Spleen (tissue), 11 donors: ENCODE data around the gene RUBCNL. TPM values are rescaled to one million over a fixed set of nuclear protein-coding genes. Genes with fewer than 3 reads are reported as not detected.

Experiments
- DNase-seq: peaks from one replicate; pipeline ENCODE4 v3.0.0-alpha.2; 2020
- H3K27ac ChIP-seq, 8 donors: fragments of 200-600 bp; sonication (generic) in 7 of 8; 1 replicate in 4 of 8; 2 replicates in 4 of 8; pipeline versions ENCODE4 v1.5.0 to v1.8.0; 2016 to 2021; ENCODE audit warnings: inconsistent platforms in 4 of 8, mild to moderate bottlenecking in 4 of 8, moderate library complexity in 1 of 8
- H3K27me3 ChIP-seq, 7 donors: fragments of 200-600 bp; sonication (generic) in 6 of 7; replicated peaks in 1 of 7; 1 replicate in 4 of 7; 2 replicates in 3 of 7; pipeline versions ENCODE4 v1.5.0 to v1.8.0; 2016 to 2021; ENCODE audit warnings: inconsistent platforms in 3 of 7, mild to moderate bottlenecking in 1 of 7
- H3K36me3 ChIP-seq, 6 donors: fragments of 200-600 bp; sonication (generic) in 5 of 6; 1 replicate in 4 of 6; 2 replicates in 2 of 6; pipeline versions ENCODE4 v1.5.0 to v1.8.0; 2016 to 2021; ENCODE audit warnings: inconsistent platforms in 2 of 6
- H3K4me1 ChIP-seq, 6 donors: fragments of 200-600 bp; sonication (generic) in 5 of 6; 1 replicate in 3 of 6; 2 replicates in 3 of 6; pipeline versions ENCODE4 v1.5.0 to v1.8.0; 2016 to 2021; ENCODE audit warnings: inconsistent platforms in 3 of 6
- H3K4me3 ChIP-seq, 8 donors: fragments of 200-600 bp; sonication (generic) in 7 of 8; 1 replicate in 4 of 8; 2 replicates in 4 of 8; pipeline versions ENCODE4 v1.5.0 to v1.8.0; 2016 to 2021; ENCODE audit warnings: inconsistent platforms in 4 of 8, mild to moderate bottlenecking in 4 of 8, moderate library complexity in 2 of 8
- H3K9me3 ChIP-seq, 8 donors: fragments of 200-600 bp; sonication (generic) in 7 of 8; 1 replicate in 4 of 8; 2 replicates in 4 of 8; pipeline versions ENCODE4 v1.5.0 to v1.8.0; 2016 to 2021; ENCODE audit warnings: inconsistent platforms in 4 of 8
- CTCF ChIP-seq, 11 experiments: fragments of 200-600 bp in 7 of 11; fragments of 450-650 bp in 4 of 11; sonication (generic) in 4 of 11; IDR thresholded peaks in 8 of 11; conservative IDR thresholded peaks in 3 of 11; 1 replicate in 7 of 11; 2 replicates in 4 of 11; pipeline versions ENCODE4 v1.4.0 to v1.8.0; 2016 to 2021; ENCODE audit warnings: antibody characterized with exemption in 11 of 11, inconsistent platforms in 4 of 11, mild to moderate bottlenecking in 1 of 11
- POLR2A ChIP-seq, 3 donors: fragments of 450-650 bp; IDR thresholded peaks; one replicate each; pipeline ENCODE4 v1.5.1; 2017; ENCODE audit warnings: antibody characterized with exemption in 3 of 3, mild to moderate bottlenecking in 1 of 3
- POLR2AphosphoS5 ChIP-seq, 3 donors: sonication (generic); formaldehyde crosslinking; IDR thresholded peaks; one replicate each; pipeline ENCODE4 v1.5.1; 2017; ENCODE audit warnings: antibody characterized with exemption in 3 of 3
- WGBS, 5 donors: extraction: QIAGEN DNeasy Blood & Tissue Kit in 3 of 5; methylation state at CpG; one replicate each; pipeline versions ENCODE4 v1.1.5 to v1.1.7; 2013 to 2018; 5-methylcytosine and 5-hydroxymethylcytosine counted together
- intact Hi-C: fragments of 100-400 bp; cut with DNase I; formaldehyde crosslinking; loops from one replicate; pipeline ENCODE4 v1.15.0; 2023; ENCODE audit warnings: low total_unique reads
- polyA plus RNA-seq, 3 donors: library from polyadenylated mRNA; stranded (reverse); fragments of 200-250 nt; gene quantifications; one replicate each; pipeline ENCODE4 v1.2.1, GENCODE V29; 2013
- total RNA-seq, 7 donors: library from RNA; depleted of rRNA in 3 of 7; stranded (reverse); fragments of >200 nt in 3 of 7; fragmentation: NEBNext Ultra II Directional in 4 of 7; extraction: Animal tissue kit (Norgen Biotek cat#: 25700) in 4 of 7; gene quantifications; one replicate each; pipeline versions ENCODE4 v1.1.0 to v1.2.1, GENCODE V29; 2016 to 2021
- donor health status: healthy with polysubstance abuse.
- donor health status: DM: no; HTN: no; CAD: no; lungs with moderate emphysema.
- donor health status: DM: no; HTN: no; CAD: no.
- donor health status: Bipolar disorder and iron deficiency.
- donor health status: healthy.
- donor health status: DM: no; HTN: no; CAD: no.
- donor health status: DM: yes; HTN: yes; CAD: no.

The RUBCNL gene
- total and polyA plus RNA-seq, 10 donors: 28.9 to 77.2 (median 48.4) TPM

- H3K27me3 ChIP-seq: no peaks in the 10 kb centered on the region
- WGBS, 5 donors: 51 to 67% (median 64%) methylated on average over 9 of the region's 9 CpGs
These were observed 32.6 kb downstream of the RUBCNL start for GRCh38 chr13:46354156-46355087.

GRCh38 chr13:46352805-46353204 lies 34.2 kb downstream of the RUBCNL start:
- Histone ChIP-seq H3K4me3 (no peak overlapping the region), H3K9me3 (no peaks in the 10 kb centered on the region), H3K4me1 (peaks cover 0 to 32% (median 0%) of the 10 kb centered on the region in 6 donors), H3K36me3 (peaks cover 0 to 99% (median 23%) of the 10 kb centered on the region in 6 donors), H3K27me3 (no peaks in the 10 kb centered on the region), H3K27ac (peak overlapping the region in 6 of 8 donors; percentile 29 to 74 (median 73))
- intact Hi-C loops: no loop called here
- TF ChIP-seq CTCF (IDR thresholded peaks at IDR 0.05 in 8 of 11, conservative IDR thresholded peaks at IDR 0.05 in 3 of 11) (no peak), POLR2AphosphoS5 (IDR thresholded peaks at IDR 0.05) (peak in 1 of 3 donors; percentile 59)
- WGBS, 5 donors: 64 to 89% (median 78%) methylated on average over 8 of the region's 8 CpGs
- DNase-seq: no peak

More at GRCh38 chr13:46354156-46355087, 32.6 kb downstream of the RUBCNL start:
- TF ChIP-seq POLR2A (IDR thresholded peaks at IDR 0.05) (no peak), POLR2AphosphoS5 (IDR thresholded peaks at IDR 0.05) (peak in 1 of 3 donors; percentile 3)
- H3K4me1 ChIP-seq: peaks cover 0 to 32% (median 0%) of the 10 kb centered on the region in 6 donors
- H3K27ac ChIP-seq: peak overlapping the region in 6 of 8 donors; percentile 18 to 74 (median 72)
- no peak overlapping the region for H3K4me3 ChIP-seq
- intact Hi-C loops: no loop called here
- H3K9me3 ChIP-seq: no peaks in the 10 kb centered on the region
- H3K36me3 ChIP-seq: peaks cover 0 to 99% (median 19%) of the 10 kb centered on the region in 6 donors
- no peak for DNase-seq

- Histone ChIP-seq H3K4me1 (peaks cover 0 to 27% (median 0%) of the 10 kb centered on the region in 6 donors), H3K9me3 (no peaks in the 10 kb centered on the region), H3K27ac (no peak overlapping the region), H3K27me3 (no peaks in the 10 kb centered on the region), H3K36me3 (peaks cover 0 to 99% (median 24%) of the 10 kb centered on the region in 6 donors), H3K4me3 (no peak overlapping the region)
- TF ChIP-seq CTCF (IDR thresholded peaks at IDR 0.05 in 8 of 11, conservative IDR thresholded peaks at IDR 0.05 in 3 of 11) (no peak), POLR2AphosphoS5 (IDR thresholded peaks at IDR 0.05) (no peak), POLR2A (IDR thresholded peaks at IDR 0.05) (no peak)
- intact Hi-C loops: no loop called here
- DNase-seq: no peak
- WGBS, 5 donors: 85 to 97% (median 93%) methylated on average over 11 of the region's 11 CpGs
These were observed 37.0 kb downstream of the RUBCNL start for GRCh38 chr13:46350003-46350402.

- WGBS, 5 donors: 85 to 100% (median 93%) methylated on average over 1 of the region's 1 CpG
- no peak overlapping the region for H3K4me3 ChIP-seq
- TF ChIP-seq POLR2A (IDR thresholded peaks at IDR 0.05) (no peak), CTCF (IDR thresholded peaks at IDR 0.05 in 8 of 11, conservative IDR thresholded peaks at IDR 0.05 in 3 of 11) (no peak), POLR2AphosphoS5 (IDR thresholded peaks at IDR 0.05) (no peak)
- peaks cover 0 to 17% (median 0%) of the 10 kb centered on the region in 6 donors for H3K4me1 ChIP-seq
- H3K27me3 ChIP-seq: no peaks in the 10 kb centered on the region
- no peak overlapping the region for H3K27ac ChIP-seq
- peaks cover 0 to 99% (median 31%) of the 10 kb centered on the region in 6 donors for H3K36me3 ChIP-seq
- no peak for DNase-seq
- intact Hi-C loops: no loop called here
- H3K9me3 ChIP-seq: no peaks in the 10 kb centered on the region
These were observed 38.1 kb downstream of the RUBCNL start for GRCh38 chr13:46348961-46349360.
